Measurements from ENCODE around the gene REEP5.

REEP5 gene

DNA sequence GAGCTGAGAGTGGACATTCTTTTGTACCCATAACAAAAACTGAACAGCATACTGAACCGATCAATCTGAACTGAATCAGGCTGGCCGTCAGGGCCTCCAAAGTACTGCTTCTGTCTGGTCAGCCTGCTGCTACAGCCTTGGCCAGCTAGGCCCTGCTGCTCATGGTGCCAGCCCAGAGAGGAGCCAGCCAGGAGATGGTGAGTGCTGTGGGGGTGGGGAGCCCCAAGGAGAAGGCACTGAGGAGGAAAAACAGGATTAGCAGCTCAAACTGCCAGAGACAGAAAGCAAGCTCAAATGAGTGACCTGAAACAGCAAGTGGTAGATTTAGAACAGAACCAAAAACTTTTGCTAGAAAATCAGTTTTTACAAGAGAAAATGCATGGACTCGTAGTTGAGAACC lies 37.0 kb downstream of the REEP5 start:
- ChIA-PET POLR2A (no interaction called here), CTCF (interaction anchor here (0.7 to 1.7 kb wide), 2 partner anchors 9 to 20 kb away, joined by 3 to 8 read pairs; no protein-coding TSS in a partner anchor)
- DNase-seq (ENCODE audit: low read depth, low spot score): no peak
- no peak overlapping the region for H3K4me3 ChIP-seq (ENCODE audit: low read depth, low read length)
- TF ChIP-seq, protein P1, sequence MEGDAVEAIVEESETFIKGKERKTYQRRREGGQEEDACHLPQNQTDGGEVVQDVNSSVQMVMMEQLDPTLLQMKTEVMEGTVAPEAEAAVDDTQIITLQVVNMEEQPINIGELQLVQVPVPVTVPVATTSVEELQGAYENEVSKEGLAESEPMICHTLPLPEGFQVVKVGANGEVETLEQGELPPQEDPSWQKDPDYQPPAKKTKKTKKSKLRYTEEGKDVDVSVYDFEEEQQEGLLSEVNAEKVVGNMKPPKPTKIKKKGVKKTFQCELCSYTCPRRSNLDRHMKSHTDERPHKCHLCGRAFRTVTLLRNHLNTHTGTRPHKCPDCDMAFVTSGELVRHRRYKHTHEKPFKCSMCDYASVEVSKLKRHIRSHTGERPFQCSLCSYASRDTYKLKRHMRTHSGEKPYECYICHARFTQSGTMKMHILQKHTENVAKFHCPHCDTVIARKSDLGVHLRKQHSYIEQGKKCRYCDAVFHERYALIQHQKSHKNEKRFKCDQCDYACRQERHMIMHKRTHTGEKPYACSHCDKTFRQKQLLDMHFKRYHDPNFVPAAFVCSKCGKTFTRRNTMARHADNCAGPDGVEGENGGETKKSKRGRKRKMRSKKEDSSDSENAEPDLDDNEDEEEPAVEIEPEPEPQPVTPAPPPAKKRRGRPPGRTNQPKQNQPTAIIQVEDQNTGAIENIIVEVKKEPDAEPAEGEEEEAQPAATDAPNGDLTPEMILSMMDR (IDR thresholded peaks at IDR 0.05; ENCODE audit: insufficient read depth, low read length, missing control alignments): no peak

DNA sequence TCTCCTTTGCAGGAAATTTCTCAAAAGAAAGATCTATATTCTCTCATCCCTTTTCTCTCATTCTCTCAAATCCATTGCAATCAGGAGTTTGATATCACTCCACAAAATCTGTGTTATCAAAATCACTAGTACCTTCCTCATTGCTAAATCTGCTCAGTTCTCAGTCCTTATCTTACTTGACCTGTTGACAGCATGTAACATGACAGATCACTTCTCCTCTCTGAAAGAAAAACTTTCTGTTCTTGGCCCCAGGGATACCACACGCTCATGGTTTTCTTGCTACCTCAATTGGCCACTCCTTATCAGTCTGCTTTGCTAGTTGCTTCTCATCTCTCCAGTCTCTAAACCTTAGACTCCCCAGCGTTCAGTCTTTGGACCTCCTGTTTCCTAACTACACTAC lies 38.8 kb downstream of the REEP5 start:
- CTCF ChIA-PET: no interaction called here

DNA sequence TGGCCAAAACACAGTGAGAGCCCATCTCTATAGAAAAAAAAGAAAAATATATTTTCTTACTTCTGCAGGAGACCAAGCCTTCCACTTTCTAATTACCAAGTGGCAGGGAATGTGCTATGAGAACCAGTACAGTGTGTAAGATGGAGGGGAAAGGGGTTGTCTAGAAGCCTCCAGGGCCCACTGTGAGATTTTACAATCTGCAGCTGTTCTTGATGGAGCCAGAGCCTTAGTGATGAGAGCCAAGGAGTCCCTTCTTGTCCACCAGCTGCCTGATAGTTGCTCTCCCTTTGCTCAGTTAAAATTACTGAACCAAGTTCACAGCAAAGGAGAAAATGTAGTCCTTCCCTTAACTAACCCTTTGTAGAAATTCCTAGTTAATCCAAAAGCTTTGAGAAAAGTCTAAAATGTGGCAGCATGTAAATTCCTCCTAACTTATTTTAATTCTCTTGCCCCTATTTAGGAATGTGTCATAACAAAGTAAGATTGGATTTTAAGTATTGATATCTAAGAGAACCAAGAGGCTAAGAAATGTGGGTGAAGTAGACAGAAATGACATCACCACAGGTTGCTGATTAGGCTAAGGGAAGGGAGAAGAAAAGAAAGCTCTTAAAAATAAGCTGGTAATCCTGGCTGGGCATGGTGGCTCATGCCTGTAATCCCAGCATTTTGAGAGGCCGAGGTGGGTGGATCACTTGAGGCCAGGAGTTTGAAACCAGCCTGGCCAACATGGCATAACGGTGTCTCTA lies 41.6 kb downstream of the REEP5 start:
- H3K4me3 ChIP-seq (ENCODE audit: low read depth, low read length): no peak overlapping the region
- POLR2A ChIA-PET: no interaction called here
- DNase-seq (ENCODE audit: low read depth, low spot score): no peak
- TF ChIP-seq, protein P1 (IDR thresholded peaks at IDR 0.05; ENCODE audit: insufficient read depth, low read length, missing control alignments): no peak
- CTCF ChIA-PET: interaction anchor here (0.6 kb wide), 1 partner anchor 14 kb away, joined by 3 read pairs; no protein-coding TSS in a partner anchor

More for the DNA sequence above, 38.8 kb downstream of the REEP5 start:
- DNase-seq (ENCODE audit: low read depth, low spot score): no peak
- no peak overlapping the region for H3K4me3 ChIP-seq (ENCODE audit: low read depth, low read length)
- POLR2A ChIA-PET: no interaction called here
- TF ChIP-seq, protein P1 (IDR thresholded peaks at IDR 0.05; ENCODE audit: insufficient read depth, low read length, missing control alignments): no peak

DNA sequence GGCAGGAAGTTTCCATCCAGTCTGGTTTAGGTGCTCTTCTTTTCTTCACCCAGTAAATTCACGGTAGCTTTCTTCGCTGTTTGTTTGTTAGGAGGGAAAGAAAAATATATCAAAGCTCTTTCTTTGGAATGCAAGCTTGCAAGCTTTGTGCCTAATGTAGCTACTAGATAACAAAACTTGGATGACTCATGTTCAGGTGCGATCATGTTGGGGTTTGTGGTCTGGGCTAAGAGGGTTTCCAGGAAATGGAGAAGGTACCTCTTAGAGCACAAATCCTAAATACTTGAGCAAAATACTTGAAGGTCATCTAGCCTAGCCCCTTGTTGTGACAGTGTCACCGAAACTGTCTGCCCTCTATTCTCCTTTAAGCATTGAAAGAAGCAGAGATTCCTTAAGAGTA lies 43.3 kb downstream of the REEP5 start:
- no peak for DNase-seq (ENCODE audit: low read depth, low spot score)
- ChIA-PET POLR2A (no interaction called here), CTCF (no interaction called here)
- TF ChIP-seq, protein P1 (IDR thresholded peaks at IDR 0.05; ENCODE audit: insufficient read depth, low read length, missing control alignments): no peak
- no peak overlapping the region for H3K4me3 ChIP-seq (ENCODE audit: low read depth, low read length)

DNA sequence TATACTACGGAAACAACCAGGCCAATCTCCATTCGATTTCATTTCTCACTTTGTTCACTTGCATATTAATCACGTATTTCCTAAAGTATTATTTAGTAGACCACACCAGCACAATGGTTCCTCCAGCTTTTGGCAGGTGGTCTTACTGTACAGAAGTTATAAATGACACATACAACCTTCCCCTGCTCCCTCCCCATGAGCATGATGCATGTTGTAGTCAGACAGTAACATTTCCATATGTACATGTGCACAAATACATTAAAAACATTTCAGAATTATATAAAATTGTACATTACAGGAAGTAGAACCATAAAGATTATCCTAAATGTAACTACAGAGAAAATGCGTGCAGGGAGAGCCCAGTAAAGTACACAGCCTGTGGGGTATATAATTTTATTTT lies 43.9 kb downstream of the REEP5 start:
- ChIA-PET CTCF (no interaction called here), POLR2A (no interaction called here)
- H3K4me3 ChIP-seq (ENCODE audit: low read depth, low read length): no peak overlapping the region
- TF ChIP-seq, protein P1 (IDR thresholded peaks at IDR 0.05; ENCODE audit: insufficient read depth, low read length, missing control alignments): no peak
- no peak for DNase-seq (ENCODE audit: low read depth, low spot score)

DNA sequence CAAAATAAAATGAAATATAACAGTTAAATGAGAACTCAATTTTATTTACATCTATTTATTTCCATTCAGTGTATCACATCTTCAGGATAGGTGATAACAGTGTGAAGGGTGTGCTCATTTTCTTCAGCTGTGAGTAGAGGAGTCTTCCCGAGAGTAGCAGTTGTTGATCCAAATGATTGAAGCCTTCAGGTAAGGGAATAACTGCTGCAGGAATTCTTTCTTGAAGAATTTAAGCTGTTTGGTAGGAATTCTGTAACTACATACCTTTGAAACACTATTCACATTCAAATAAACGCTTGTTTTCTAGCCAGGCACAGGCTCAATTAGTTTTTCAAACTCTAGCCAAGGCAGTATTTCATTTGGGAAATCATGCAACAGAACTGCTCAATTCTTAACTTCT lies 45.7 kb downstream of the REEP5 start:
- H3K4me3 ChIP-seq (ENCODE audit: low read depth, low read length): no peak overlapping the region
- CTCF ChIA-PET: no interaction called here
- POLR2A ChIA-PET: no interaction called here
- TF ChIP-seq, protein P1 (IDR thresholded peaks at IDR 0.05; ENCODE audit: insufficient read depth, low read length, missing control alignments): no peak
- no peak for DNase-seq (ENCODE audit: low read depth, low spot score)

Data from AG04449 (cell line).